SU-DHL-6 (cell line): ENCODE data around the gene NLRP1.

Experiments used
- H2AFZ ChIP-seq: fragments of 200-600 bp; sonication (generic); 2 replicates; pipeline ENCODE4 v1.6.1; 2014; ENCODE audit warnings: low read depth, mild to moderate bottlenecking, moderate library complexity, mixed read lengths, antibody characterized with exemption, low read length; ENCODE audit not compliant: severe bottlenecking
- H3F3A ChIP-seq: fragments of 200-600 bp; shearing (Covaris generic); 2 replicates; pipeline ENCODE4 v1.6.0; 2016; ENCODE audit warnings: antibody characterized with exemption, mild to moderate bottlenecking; ENCODE audit not compliant: insufficient read depth
- H3K27ac ChIP-seq: fragments of 200-600 bp; sonication (generic); 2 replicates; pipeline ENCODE4 v1.5.1; 2016; ENCODE audit warnings: low read depth, mild to moderate bottlenecking, low read length, moderate library complexity, mixed read lengths
- H3K27me3 ChIP-seq: fragments of 200-600 bp; sonication (generic), shearing (Covaris generic); 2 replicates; pipeline ENCODE4 v1.6.0; 2014; ENCODE audit warnings: mild to moderate bottlenecking, low read length
- H3K36me3 ChIP-seq: fragments of 200-600 bp; sonication (generic); 2 replicates; pipeline ENCODE4 v1.6.1; 2014; ENCODE audit warnings: mild to moderate bottlenecking, low read length, mixed read lengths
- H3K4me2 ChIP-seq: fragments of 300-600, 200-600 bp; shearing (Covaris generic), sonication (generic); 2 replicates; pipeline ENCODE4 v1.6.0; 2014; ENCODE audit warnings: low read length, low read depth, mild to moderate bottlenecking; ENCODE audit not compliant: poor library complexity, severe bottlenecking
- H3K4me3 ChIP-seq: fragments of 200-600 bp; sonication (generic); 2 replicates; pipeline ENCODE4 v1.5.1; 2014; ENCODE audit warnings: antibody characterized with exemption, low read length, mild to moderate bottlenecking, mixed read lengths; ENCODE audit not compliant: insufficient read depth, poor library complexity, severe bottlenecking
- H3K79me2 ChIP-seq: fragments of 200-600 bp; sonication (generic); 2 replicates; pipeline ENCODE4 v1.6.1; 2014; ENCODE audit warnings: mild to moderate bottlenecking, low read length, moderate library complexity; ENCODE audit not compliant: insufficient read depth
- H3K9ac ChIP-seq: fragments of 200-600 bp; sonication (generic); 2 replicates; pipeline ENCODE4 v1.7.0; 2014; ENCODE audit warnings: mild to moderate bottlenecking, low read length
- H3K9me2 ChIP-seq: fragments of 200-600 bp; sonication (generic); replicated peaks from 2 replicates; pipeline ENCODE4 v1.6.1; 2014; ENCODE audit warnings: low read length; ENCODE audit not compliant: insufficient read depth
- H3K9me3 ChIP-seq: fragments of 200-600 bp; sonication (generic); 2 replicates; pipeline ENCODE4 v1.6.1; 2014; ENCODE audit warnings: low read length, mixed read lengths; ENCODE audit not compliant: insufficient read depth
- H4K20me1 ChIP-seq: fragments of 200-600 bp; sonication (generic); 2 replicates; pipeline ENCODE4 v1.6.1; 2014; ENCODE audit warnings: low read depth, mild to moderate bottlenecking, antibody characterized with exemption, low read length, moderate library complexity, mixed read lengths
- EZH2phosphoT487 ChIP-seq: fragments of 200-600 bp; sonication (generic), shearing (Covaris generic); conservative IDR thresholded peaks from 2 replicates; pipeline ENCODE4 v1.6.1; 2018; ENCODE audit warnings: mild to moderate bottlenecking, antibody characterized with exemption, low read length, moderate library complexity, mixed read lengths
- TF ChIP-seq, protein P1 (sequence below): fragments of 200-600 bp; sonication (generic); IDR thresholded peaks from one replicate; pipeline ENCODE4 v1.5.1; 2017; ENCODE audit warnings: antibody characterized with exemption, mild to moderate bottlenecking, low read length, moderate library complexity; ENCODE audit not compliant: insufficient read depth, poor library complexity, severe bottlenecking

Gene NLRP1

DNA sequence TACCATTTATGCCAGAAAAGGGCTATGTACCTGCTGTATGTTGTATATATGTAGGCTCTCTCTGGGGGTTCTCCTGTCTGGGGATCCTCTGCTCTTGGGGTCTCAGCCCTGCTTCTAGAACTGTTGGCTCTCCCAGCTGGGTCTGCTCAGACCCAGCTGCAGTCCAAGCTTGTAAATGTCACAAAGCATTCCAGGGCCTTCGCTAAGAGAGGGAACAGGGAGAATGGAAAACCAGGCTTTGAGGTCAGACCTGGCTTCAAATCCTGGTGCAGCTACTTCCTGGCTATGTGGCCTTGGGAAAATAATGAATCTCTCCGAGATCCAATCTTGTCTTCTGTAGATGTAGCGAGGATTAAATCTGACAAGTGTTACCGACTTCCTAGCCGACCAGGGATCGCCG, 44.0 kb downstream of the NLRP1 start:
- Histone ChIP-seq H3K27me3 (no peaks in the 10 kb centered on the region), H3K9me3 (no peaks in the 10 kb centered on the region), H3F3A (no peaks in the 10 kb centered on the region), H3K4me2 (no peak overlapping the region), H2AFZ (no peak overlapping the region), H4K20me1 (no peaks in the 10 kb centered on the region), H3K9ac (no peak overlapping the region), H3K36me3 (no peaks in the 10 kb centered on the region), H3K9me2 (no peaks in the 10 kb centered on the region), H3K27ac (no peak overlapping the region), H3K4me3 (no peak overlapping the region), H3K79me2 (no peaks in the 10 kb centered on the region)
- TF ChIP-seq, protein P1, sequence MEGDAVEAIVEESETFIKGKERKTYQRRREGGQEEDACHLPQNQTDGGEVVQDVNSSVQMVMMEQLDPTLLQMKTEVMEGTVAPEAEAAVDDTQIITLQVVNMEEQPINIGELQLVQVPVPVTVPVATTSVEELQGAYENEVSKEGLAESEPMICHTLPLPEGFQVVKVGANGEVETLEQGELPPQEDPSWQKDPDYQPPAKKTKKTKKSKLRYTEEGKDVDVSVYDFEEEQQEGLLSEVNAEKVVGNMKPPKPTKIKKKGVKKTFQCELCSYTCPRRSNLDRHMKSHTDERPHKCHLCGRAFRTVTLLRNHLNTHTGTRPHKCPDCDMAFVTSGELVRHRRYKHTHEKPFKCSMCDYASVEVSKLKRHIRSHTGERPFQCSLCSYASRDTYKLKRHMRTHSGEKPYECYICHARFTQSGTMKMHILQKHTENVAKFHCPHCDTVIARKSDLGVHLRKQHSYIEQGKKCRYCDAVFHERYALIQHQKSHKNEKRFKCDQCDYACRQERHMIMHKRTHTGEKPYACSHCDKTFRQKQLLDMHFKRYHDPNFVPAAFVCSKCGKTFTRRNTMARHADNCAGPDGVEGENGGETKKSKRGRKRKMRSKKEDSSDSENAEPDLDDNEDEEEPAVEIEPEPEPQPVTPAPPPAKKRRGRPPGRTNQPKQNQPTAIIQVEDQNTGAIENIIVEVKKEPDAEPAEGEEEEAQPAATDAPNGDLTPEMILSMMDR: no peak
- no peak for TF ChIP-seq EZH2phosphoT487

DNA sequence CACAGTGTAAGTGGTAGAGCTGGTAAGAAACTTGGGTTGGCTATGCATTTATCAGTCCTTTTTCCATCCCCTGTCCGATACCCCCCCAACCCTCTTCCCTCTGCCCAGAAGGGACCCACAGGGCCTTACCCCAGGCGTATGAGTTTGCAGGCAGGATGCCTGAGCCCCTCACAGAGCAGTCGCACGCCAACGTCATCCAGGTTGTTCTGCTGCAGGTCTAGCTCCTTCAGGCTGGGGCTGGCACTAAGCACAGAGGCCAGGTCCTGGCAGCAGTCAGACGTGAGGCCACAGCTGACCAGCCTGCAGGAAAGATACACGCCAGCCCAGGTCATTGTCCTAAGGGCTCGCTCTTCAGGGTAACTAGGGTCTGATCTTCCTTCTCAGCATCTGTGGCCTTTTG, 45.0 kb downstream of the NLRP1 start:
- Histone ChIP-seq H3K9ac (no peak overlapping the region), H3K27ac (no peak overlapping the region), H4K20me1 (no peaks in the 10 kb centered on the region), H3K79me2 (no peaks in the 10 kb centered on the region), H3F3A (no peaks in the 10 kb centered on the region), H3K4me2 (no peak overlapping the region), H3K36me3 (no peaks in the 10 kb centered on the region), H3K27me3 (no peaks in the 10 kb centered on the region), H3K4me3 (no peak overlapping the region), H3K9me2 (no peaks in the 10 kb centered on the region), H2AFZ (no peak overlapping the region), H3K9me3 (no peaks in the 10 kb centered on the region)
- no peak for TF ChIP-seq EZH2phosphoT487
- TF ChIP-seq, protein P1: no peak

DNA sequence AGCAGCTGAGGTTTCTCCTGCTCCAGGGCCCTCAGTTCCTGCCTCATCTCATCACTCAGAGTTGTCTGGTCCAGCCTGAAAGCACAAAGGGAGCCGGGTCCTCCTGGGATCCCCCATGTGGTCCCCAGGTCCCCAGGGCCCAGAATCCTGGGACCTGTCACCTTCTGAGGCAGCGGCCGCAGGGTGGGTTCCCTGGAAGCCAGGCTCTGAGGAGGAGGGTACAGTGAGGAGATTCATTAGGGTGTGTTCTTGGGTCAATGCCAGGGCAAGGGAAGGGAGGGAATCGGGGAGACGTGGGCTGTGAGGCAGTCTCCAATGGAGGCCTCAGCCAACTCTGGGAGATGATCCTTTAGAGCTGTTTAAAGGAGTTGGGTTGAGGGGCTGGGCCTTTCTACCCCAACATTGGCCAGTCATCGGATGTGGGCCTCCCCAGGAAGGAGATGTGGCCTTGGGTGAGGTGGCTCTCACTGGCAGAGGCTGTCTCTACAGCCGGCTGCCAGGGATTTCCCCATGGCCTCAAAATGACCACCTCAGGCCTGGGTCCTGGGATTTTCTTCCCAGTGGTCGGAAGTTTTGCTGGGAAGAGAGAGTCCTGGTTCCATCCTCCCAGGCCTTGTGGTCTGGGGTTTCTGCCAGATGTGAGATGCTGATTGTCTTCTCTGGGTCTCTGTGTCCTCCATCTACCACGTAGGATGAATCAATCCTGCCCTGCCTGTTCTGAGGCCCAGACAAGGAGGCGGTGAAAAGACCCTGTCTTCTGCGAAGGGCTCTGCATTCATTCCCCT, 47.3 kb downstream of the NLRP1 start:
- no peak overlapping the region for H3K27ac ChIP-seq
- no peak for TF ChIP-seq EZH2phosphoT487
- TF ChIP-seq, protein P1: no peak
- H3K9me3 ChIP-seq: no peaks in the 10 kb centered on the region
- H3K4me3 ChIP-seq: no peak overlapping the region
- H3K9me2 ChIP-seq: no peaks in the 10 kb centered on the region
- no peaks in the 10 kb centered on the region for H4K20me1 ChIP-seq
- no peaks in the 10 kb centered on the region for H3K36me3 ChIP-seq
- H3K9ac ChIP-seq: no peak overlapping the region
- no peaks in the 10 kb centered on the region for H3F3A ChIP-seq
- no peak overlapping the region for H2AFZ ChIP-seq
- H3K27me3 ChIP-seq: no peaks in the 10 kb centered on the region
- no peak overlapping the region for H3K4me2 ChIP-seq
- H3K79me2 ChIP-seq: no peaks in the 10 kb centered on the region
